Neural progenitor cell (in vitro differentiated cells): ENCODE data around the gene MRTFB. TPM values are rescaled to one million over a fixed set of nuclear protein-coding genes. Genes with fewer than 3 reads are reported as not detected.

Experiments used
- DNase-seq: peaks from one replicate; pipeline ENCODE4 v3.0.0-alpha.2; 2016; ENCODE audit warnings: low spot score
- H2AFZ ChIP-seq: fragments of 200-600 bp; sonication (generic); replicated peaks from 2 replicates; pipeline ENCODE4 v1.6.1; 2016; ENCODE audit warnings: antibody characterized with exemption
- H3F3A ChIP-seq: fragments of 200-600 bp; sonication (generic); 2 replicates; pipeline ENCODE4 v1.6.1; 2016; ENCODE audit warnings: antibody characterized with exemption, low read depth
- H3K27ac ChIP-seq: fragments of 200-600 bp; sonication (generic); 2 replicates; pipeline ENCODE4 v1.5.1; 2016; ENCODE audit warnings: mild to moderate bottlenecking
- H3K27me3 ChIP-seq: fragments of 200-600 bp; sonication (generic); 2 replicates; pipeline ENCODE4 v1.6.1; 2016; ENCODE audit warnings: mild to moderate bottlenecking, moderate library complexity
- H3K36me3 ChIP-seq: fragments of 200-600 bp; sonication (generic); 2 replicates; pipeline ENCODE4 v1.5.1; 2016
- H3K4me1 ChIP-seq: fragments of 200-600 bp; sonication (generic); 2 replicates; pipeline ENCODE4 v1.6.1; 2016; ENCODE audit warnings: mixed run types
- H3K4me2 ChIP-seq: fragments of 200-600 bp; sonication (generic); 2 replicates; pipeline ENCODE4 v1.6.1; 2016
- H3K4me3 ChIP-seq: fragments of 200-600 bp; sonication (generic); 2 replicates; pipeline ENCODE4 v1.5.1; 2016
- H3K79me2 ChIP-seq: fragments of 200-600 bp; sonication (generic); 2 replicates; pipeline ENCODE4 v1.6.1; 2016; ENCODE audit warnings: low read depth
- H3K9ac ChIP-seq: fragments of 200-600 bp; sonication (generic); 2 replicates; pipeline ENCODE4 v1.6.1; 2016
- H3K9me3 ChIP-seq: fragments of 200-600 bp; sonication (generic); 2 replicates; pipeline ENCODE4 v1.5.1; 2016; ENCODE audit warnings: low read depth
- H4K20me1 ChIP-seq: fragments of 200-600 bp; sonication (generic); 2 replicates; pipeline ENCODE4 v1.6.1; 2016; ENCODE audit warnings: low read depth
- H3K27ac Mint-ChIP-seq: 3 replicates; pipeline ENCODE4 v1.8.0; 2021; ENCODE audit warnings: mixed read lengths
- H3K27me3 Mint-ChIP-seq: 2 replicates; pipeline ENCODE4 v1.8.0; 2022; ENCODE audit warnings: low read depth, mild to moderate bottlenecking, inconsistent platforms, moderate library complexity, mixed read lengths; ENCODE audit not compliant: insufficient read depth
- H3K36me3 Mint-ChIP-seq: 3 replicates; pipeline ENCODE4 v1.8.0; 2021; ENCODE audit warnings: mixed read lengths
- H3K4me1 Mint-ChIP-seq: 3 replicates; pipeline ENCODE4 v1.8.0; 2021; ENCODE audit warnings: mixed read lengths
- H3K4me3 Mint-ChIP-seq: 3 replicates; pipeline ENCODE4 v1.8.0; 2021; ENCODE audit warnings: mild to moderate bottlenecking, moderate library complexity, mixed read lengths
- H3K9me3 Mint-ChIP-seq: 3 replicates; pipeline ENCODE4 v1.8.0; 2020; ENCODE audit warnings: mixed read lengths
- CTCF ChIP-seq: fragments of 200-600 bp; sonication (generic); IDR thresholded peaks from 2 replicates; pipeline ENCODE4 v1.5.1; 2017; ENCODE audit warnings: antibody characterized with exemption, mild to moderate bottlenecking
- EZH2 ChIP-seq: fragments of 200-600 bp; sonication (generic); IDR thresholded peaks from 2 replicates; pipeline ENCODE4 v1.6.1; 2017; ENCODE audit warnings: antibody characterized with exemption, mild to moderate bottlenecking, moderate library complexity
- EZH2phosphoT487 ChIP-seq: fragments of 200-600 bp; sonication (generic); IDR thresholded peaks from 2 replicates; pipeline ENCODE4 v1.6.1; 2017; ENCODE audit warnings: antibody characterized with exemption
- total RNA-seq: library from RNA; depleted of rRNA; stranded (reverse); fragments of >200 nt; gene quantifications from 2 replicates; pipeline ENCODE4 v1.2.3, GENCODE V29; 2015; ENCODE audit warnings: low replicate concordance

The MRTFB gene
- total RNA-seq, 1 donor from 2014 or later, result 26.8 TPM

GRCh38 chr16:14196539-14196938 lies 125.4 kb downstream of the MRTFB start:
- Histone ChIP-seq H2AFZ (no peak overlapping the region), H3K4me1 (no peaks in the 10 kb centered on the region), H3K9ac (no peak overlapping the region), H3K79me2 (no peaks in the 10 kb centered on the region), H3K27me3 (no peaks in the 10 kb centered on the region), H3K4me2 (no peak overlapping the region), H3K27ac (no peak overlapping the region), H3F3A (no peaks in the 10 kb centered on the region), H3K36me3 (peaks cover 5% of the 10 kb centered on the region), H3K9me3 (no peaks in the 10 kb centered on the region), H4K20me1 (peaks cover 13% of the 10 kb centered on the region), H3K4me3 (no peak overlapping the region)
- Mint-ChIP-seq H3K9me3 (no peaks in the 10 kb centered on the region), H3K27ac (no peak overlapping the region), H3K27me3 (no peaks in the 10 kb centered on the region), H3K36me3 (no peaks in the 10 kb centered on the region), H3K4me3 (no peak overlapping the region), H3K4me1 (peaks cover 38% of the 10 kb centered on the region)
- DNase-seq, result no peak
- TF ChIP-seq EZH2phosphoT487 (no peak), CTCF (no peak), EZH2 (no peak)

DNA sequence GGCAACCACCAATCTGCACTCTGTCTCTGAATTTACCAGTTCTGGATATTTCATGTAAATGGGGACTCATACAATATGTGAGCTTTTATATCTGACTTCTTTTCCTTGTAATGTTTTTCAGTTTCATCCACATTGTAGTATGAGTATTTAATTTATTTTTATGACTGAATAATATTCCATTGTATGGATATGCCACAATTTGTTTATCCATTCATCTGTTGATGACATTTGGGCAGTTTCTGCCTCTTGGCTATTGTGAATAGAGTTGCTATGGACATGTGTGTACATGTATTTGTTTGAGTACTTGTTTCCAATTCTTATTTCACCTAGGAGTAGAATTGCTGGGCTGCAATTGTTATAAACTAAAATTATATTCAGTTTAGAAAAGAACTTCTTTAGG lies 126.9 kb downstream of the MRTFB start:
- H3K4me3 Mint-ChIP-seq, result no peak overlapping the region
- Histone ChIP-seq H3K4me2 (no peak overlapping the region), H3K36me3 (peaks cover 5% of the 10 kb centered on the region), H4K20me1 (peaks cover 9% of the 10 kb centered on the region), H3K4me3 (no peak overlapping the region), H3K9ac (no peak overlapping the region), H3K27me3 (no peaks in the 10 kb centered on the region), H3K79me2 (no peaks in the 10 kb centered on the region), H3K27ac (no peak overlapping the region), H3K9me3 (no peaks in the 10 kb centered on the region), H3F3A (no peaks in the 10 kb centered on the region), H3K4me1 (no peaks in the 10 kb centered on the region), H2AFZ (no peak overlapping the region)
- no peaks in the 10 kb centered on the region for H3K36me3 Mint-ChIP-seq
- H3K27me3 Mint-ChIP-seq, result no peaks in the 10 kb centered on the region
- no peaks in the 10 kb centered on the region for H3K9me3 Mint-ChIP-seq
- no peak overlapping the region for H3K27ac Mint-ChIP-seq
- TF ChIP-seq EZH2phosphoT487, result no peak
- no peak for TF ChIP-seq EZH2
- no peak for TF ChIP-seq CTCF
- H3K4me1 Mint-ChIP-seq, result peaks cover 34% of the 10 kb centered on the region
- DNase-seq, result no peak

- Histone ChIP-seq H3K36me3 (peaks cover 5% of the 10 kb centered on the region), H3K4me3 (no peak overlapping the region), H3K9ac (no peak overlapping the region), H3F3A (no peaks in the 10 kb centered on the region), H3K27me3 (no peaks in the 10 kb centered on the region), H4K20me1 (peaks cover 9% of the 10 kb centered on the region), H3K4me1 (no peaks in the 10 kb centered on the region), H3K79me2 (no peaks in the 10 kb centered on the region), H3K27ac (no peak overlapping the region), H3K9me3 (no peaks in the 10 kb centered on the region), H2AFZ (no peak overlapping the region), H3K4me2 (no peak overlapping the region)
- Mint-ChIP-seq H3K36me3 (no peaks in the 10 kb centered on the region), H3K4me1 (peaks cover 29% of the 10 kb centered on the region), H3K4me3 (no peak overlapping the region), H3K27ac (no peak overlapping the region), H3K27me3 (no peaks in the 10 kb centered on the region), H3K9me3 (no peaks in the 10 kb centered on the region)
- DNase-seq, result no peak
- TF ChIP-seq EZH2, result no peak
- no peak for TF ChIP-seq CTCF
- no peak for TF ChIP-seq EZH2phosphoT487
Measured at GRCh38 chr16:14198572-14198971, 127.5 kb downstream of the MRTFB start.

DNA sequence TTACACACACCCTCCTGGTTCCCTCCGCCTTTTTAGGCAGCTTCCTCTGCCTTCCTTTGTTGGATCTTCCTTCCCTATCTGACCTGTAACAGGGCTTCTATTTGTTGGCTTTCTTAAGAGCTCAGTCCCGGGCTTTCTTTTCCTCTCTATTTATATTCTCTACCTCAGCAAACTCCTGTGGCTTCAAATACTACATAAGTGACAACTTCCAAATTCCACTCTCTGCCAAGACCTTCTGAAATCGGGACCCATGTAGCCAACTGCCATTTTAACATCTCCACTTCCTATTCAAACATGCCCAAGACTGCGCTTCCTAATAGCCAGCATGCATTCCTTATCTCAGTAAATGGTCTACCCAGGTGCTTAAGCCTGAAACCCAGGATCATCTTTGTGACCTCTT lies 128.1 kb downstream of the MRTFB start:
- H3K9me3 Mint-ChIP-seq, result no peaks in the 10 kb centered on the region
- H2AFZ ChIP-seq, result no peak overlapping the region
- no peak overlapping the region for H3K9ac ChIP-seq
- no peaks in the 10 kb centered on the region for H3K9me3 ChIP-seq
- H3K27ac Mint-ChIP-seq, result no peak overlapping the region
- H3K27me3 ChIP-seq, result no peaks in the 10 kb centered on the region
- DNase-seq, result no peak
- no peak overlapping the region for H3K4me2 ChIP-seq
- H3F3A ChIP-seq, result no peaks in the 10 kb centered on the region
- H3K36me3 ChIP-seq, result peaks cover 5% of the 10 kb centered on the region
- H3K79me2 ChIP-seq, result no peaks in the 10 kb centered on the region
- H3K4me1 Mint-ChIP-seq, result peaks cover 24% of the 10 kb centered on the region
- no peak overlapping the region for H3K4me3 ChIP-seq
- H3K27me3 Mint-ChIP-seq, result no peaks in the 10 kb centered on the region
- no peak overlapping the region for H3K27ac ChIP-seq
- H3K4me3 Mint-ChIP-seq, result no peak overlapping the region
- H4K20me1 ChIP-seq, result peaks cover 9% of the 10 kb centered on the region
- TF ChIP-seq EZH2, result no peak
- no peak for TF ChIP-seq CTCF
- no peak for TF ChIP-seq EZH2phosphoT487
- no peaks in the 10 kb centered on the region for H3K36me3 Mint-ChIP-seq
- no peaks in the 10 kb centered on the region for H3K4me1 ChIP-seq
